Mesodermal cell (in vitro differentiated cells): ENCODE data around the gene PCDHGB3.
A peak's percentile ranks its signal among the peaks of the same experiment; 100 is the strongest.
"Not testable (repeated sequence)": the region's sequence is repeated elsewhere in the genome, so short reads cannot be mapped to it uniquely, and the experiment has no call there.

Source experiments
- H3K27ac ChIP-seq: 2 replicates; pipeline ENCODE4 v1.7.0; 2013; ENCODE audit warnings: mild to moderate bottlenecking, low read depth, low read length, moderate library complexity; ENCODE audit not compliant: severe bottlenecking
- H3K36me3 ChIP-seq: 2 replicates; pipeline ENCODE4 v1.7.1; 2013; ENCODE audit warnings: mild to moderate bottlenecking, low read length, moderate library complexity; ENCODE audit not compliant: control insufficient read depth, insufficient read depth
- H3K4me1 ChIP-seq: one replicate; pipeline ENCODE4 v1.7.1; 2013; ENCODE audit warnings: mild to moderate bottlenecking, low read length; ENCODE audit not compliant: insufficient read depth, control insufficient read depth, poor library complexity, severe bottlenecking
- H3K4me3 ChIP-seq: 2 replicates; pipeline ENCODE4 v1.7.0; 2013; ENCODE audit warnings: low read length, control low read depth, mild to moderate bottlenecking; ENCODE audit not compliant: insufficient read depth, poor library complexity, severe bottlenecking; ENCODE audit errors: extremely low read depth
- H3K9me3 ChIP-seq: 2 replicates; pipeline ENCODE4 v1.7.1; 2013; ENCODE audit warnings: mild to moderate bottlenecking, low read length, moderate library complexity; ENCODE audit not compliant: control insufficient read depth
- WGBS, 2 experiments: methylation state at CpG; one replicate each; pipeline ENCODE4 v1.1.5; 2013; ENCODE audit warnings: missing lambda C conversion rate in 2 of 2; ENCODE audit not compliant: insufficient coverage in 2 of 2; 5-methylcytosine and 5-hydroxymethylcytosine counted together

PCDHGB3 gene

GRCh38 chr5:141412854-141413539 is 43.0 kb downstream of the PCDHGB3 start, which contains the start of gene PCDHGA10:
Gene PCDHGA10 (plus strand): TSS chr5:141412987. CDS start chr5:141413176, 189 bp downstream.
- Histone ChIP-seq H3K27ac (peak within 1 kb of the TSS; percentile 67), H3K9me3 (peaks cover 48% of the 10 kb centered on the region), H3K4me3 (peak within 1 kb of the TSS; percentile 47), H3K36me3 (peaks cover 43% of the 10 kb centered on the region), H3K4me1 (no peaks in the 10 kb centered on the region)
- 30 to 50% methylated on average over 14 to 25 of the region's 31 CpGs for WGBS, 2 experiments

- Histone ChIP-seq H3K4me1 (no peaks in the 10 kb centered on the region), H3K36me3 (peaks cover 47% of the 10 kb centered on the region), H3K27ac (no peak overlapping the region), H3K4me3 (peak overlapping the region; percentile 47), H3K9me3 (peaks cover 53% of the 10 kb centered on the region)
- WGBS, 2 experiments, result 81 to 85% methylated on average over 21 to 22 of the region's 25 CpGs
Measured at GRCh38 chr5:141413540-141414069, 43.6 kb downstream of the PCDHGB3 start.

GRCh38 chr5:141414548-141415274 is 44.7 kb downstream of the PCDHGB3 start:
- peaks cover 55% of the 10 kb centered on the region for H3K36me3 ChIP-seq
- not testable (repeated sequence) for H3K27ac ChIP-seq, H3K4me3 ChIP-seq, H3K4me1 ChIP-seq
- WGBS, 2 experiments, result 94 to 97% methylated on average over 34 to 42 of the region's 46 CpGs
- peaks cover 53% of the 10 kb centered on the region for H3K9me3 ChIP-seq

- 94 to 95% methylated on average over 18 to 23 of the region's 24 CpGs for WGBS, 2 experiments
- not testable (repeated sequence) for H3K4me3 ChIP-seq, H3K4me1 ChIP-seq, H3K27ac ChIP-seq
- peaks cover 52% of the 10 kb centered on the region for H3K9me3 ChIP-seq
- peaks cover 55% of the 10 kb centered on the region for H3K36me3 ChIP-seq
Measured at GRCh38 chr5:141415275-141415618, 45.2 kb downstream of the PCDHGB3 start.

- Histone ChIP-seq H3K36me3 (peaks cover 76% of the 10 kb centered on the region), H3K4me3 (peak within 1 kb of the TSS; percentile 28), H3K9me3 (peaks cover 72% of the 10 kb centered on the region)
- H3K4me1 ChIP-seq, H3K27ac ChIP-seq: not testable (repeated sequence)
- 71% methylated on average over 29 to 35 of the region's 47 CpGs for WGBS, 2 experiments
Measured at GRCh38 chr5:141417494-141418172, 47.6 kb downstream of the PCDHGB3 start, which contains the start of gene PCDHGB7. Gene PCDHGB7 (plus strand): TSS chr5:141417677. CDS start chr5:141417860, 183 bp downstream.

GRCh38 chr5:141419074-141419880 is 49.2 kb downstream of the PCDHGB3 start:
- H3K27ac ChIP-seq, result no peak overlapping the region
- H3K9me3 ChIP-seq, result peaks cover 69% of the 10 kb centered on the region
- no peak overlapping the region for H3K4me3 ChIP-seq
- H3K36me3 ChIP-seq, result peaks cover 70% of the 10 kb centered on the region
- no peaks in the 10 kb centered on the region for H3K4me1 ChIP-seq
- WGBS, 2 experiments, result 96 to 97% methylated on average over 74 of the region's 74 CpGs

GRCh38 chr5:141420855-141421488 is 50.9 kb downstream of the PCDHGB3 start, which contains the start of gene PCDHGA11:
Gene PCDHGA11 (plus strand): TSS chr5:141421051. CDS start chr5:141421228, 177 bp downstream.
- Histone ChIP-seq H3K4me3 (no peak within 1 kb of the TSS), H3K9me3 (peaks cover 72% of the 10 kb centered on the region), H3K27ac (no peak within 1 kb of the TSS), H3K36me3 (peaks cover 75% of the 10 kb centered on the region), H3K4me1 (no peaks in the 10 kb centered on the region)
- WGBS, 2 experiments, result 90 to 95% methylated on average over 39 to 41 of the region's 42 CpGs

- peaks cover 78% of the 10 kb centered on the region for H3K36me3 ChIP-seq
- no peak overlapping the region for H3K4me3 ChIP-seq
- peaks cover 74% of the 10 kb centered on the region for H3K9me3 ChIP-seq
- 94 to 98% methylated on average over 10 to 13 of the region's 13 CpGs for WGBS, 2 experiments
- no peak overlapping the region for H3K27ac ChIP-seq
- no peaks in the 10 kb centered on the region for H3K4me1 ChIP-seq
Measured at GRCh38 chr5:141421489-141421855, 51.4 kb downstream of the PCDHGB3 start.
